ENCODE results near the gene HOXD13.

The HOXD13 gene

DNA sequence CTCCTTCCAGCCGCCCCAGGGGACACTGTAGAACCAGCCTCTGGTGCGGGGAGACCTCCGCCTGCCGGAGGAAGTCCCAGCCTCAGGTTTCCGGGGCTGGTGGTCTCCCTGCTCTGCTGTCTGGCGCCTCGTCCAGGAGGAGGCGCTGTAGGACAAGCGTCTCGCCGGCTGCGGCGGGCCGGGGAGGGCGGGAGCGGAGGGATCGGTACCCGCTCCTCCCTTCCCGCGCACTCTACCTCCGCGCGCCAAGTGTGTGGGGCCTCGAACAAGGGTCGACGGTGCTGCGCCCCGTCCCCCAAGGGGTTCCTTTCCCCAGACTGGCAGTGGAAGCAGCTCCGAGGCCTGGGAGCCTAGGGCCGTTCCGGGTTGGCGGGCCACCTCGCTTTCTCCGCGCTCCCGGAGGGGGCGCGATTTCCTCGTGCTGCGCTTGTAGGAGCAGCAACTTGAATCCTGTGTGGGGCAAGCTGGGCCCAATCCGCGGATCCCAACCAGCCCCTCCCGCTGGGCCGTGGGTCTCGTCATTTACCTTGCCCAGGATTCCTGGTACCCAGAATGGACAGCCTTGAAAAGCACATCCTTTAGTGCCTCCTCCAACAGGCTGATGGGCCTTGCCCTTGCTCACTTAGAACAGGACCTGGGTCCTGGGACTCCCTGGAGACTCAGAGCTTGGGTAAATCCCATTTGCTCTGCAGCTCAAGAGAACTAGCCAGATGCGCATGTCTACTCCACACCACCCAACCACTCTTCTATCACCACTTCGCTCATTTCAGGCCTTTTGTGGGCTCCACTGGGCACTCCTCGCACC lies 48.2 kb downstream of the HOXD13 start:
- DNase-seq = peak; percentile 86
- H3K4me1 ChIP-seq (ENCODE audit: control insufficient read depth, low read depth, low read length) = no peaks in the 10 kb centered on the region
- no peak overlapping the region for H3K27ac ChIP-seq (ENCODE audit: low read depth, low read length)
- no peak overlapping the region for H2AK5ac ChIP-seq (ENCODE audit: low read length)
- H4K5ac ChIP-seq (ENCODE audit: low read length) = no peak overlapping the region
- no peak overlapping the region for H4K8ac ChIP-seq (ENCODE audit: low read depth, low read length)
- peak overlapping the region; percentile 95 for H3K56ac ChIP-seq (ENCODE audit: low read length)
- no peaks in the 10 kb centered on the region for H3K79me2 ChIP-seq (ENCODE audit: control insufficient read depth, insufficient read depth, low read length)
- H3K79me1 ChIP-seq (ENCODE audit: low read length) = no peaks in the 10 kb centered on the region
- H3K4me3 ChIP-seq (ENCODE audit: low read length) = peak overlapping the region; percentile 41
- no peak overlapping the region for H3K18ac ChIP-seq (ENCODE audit: low read length)
- no peak overlapping the region for H2BK15ac ChIP-seq (replicated peaks; ENCODE audit: low read depth)
- peaks cover 77% of the 10 kb centered on the region for H3K27me3 ChIP-seq (ENCODE audit: insufficient read depth, low read length, poor library complexity)
- WGBS (ENCODE audit: extremely low coverage, insufficient coverage, low lambda C conversion rate) = no CpG with 5 or more reads among the region's 48 CpGs
- H3K9ac ChIP-seq (ENCODE audit: low read length) = peak overlapping the region; percentile 80
- no peaks in the 10 kb centered on the region for H3K36me3 ChIP-seq (ENCODE audit: control insufficient read depth, insufficient read depth, low read length)
- H2BK120ac ChIP-seq (ENCODE audit: low read depth, low read length) = no peak overlapping the region
- no peak overlapping the region for H3K4ac ChIP-seq (ENCODE audit: low read depth, low read length)
- H2BK5ac ChIP-seq (ENCODE audit: low read length) = no peak overlapping the region
- H3K23ac ChIP-seq (ENCODE audit: low read length) = no peak overlapping the region
- H3K4me2 ChIP-seq (ENCODE audit: low read length) = peak overlapping the region; percentile 85

DNA sequence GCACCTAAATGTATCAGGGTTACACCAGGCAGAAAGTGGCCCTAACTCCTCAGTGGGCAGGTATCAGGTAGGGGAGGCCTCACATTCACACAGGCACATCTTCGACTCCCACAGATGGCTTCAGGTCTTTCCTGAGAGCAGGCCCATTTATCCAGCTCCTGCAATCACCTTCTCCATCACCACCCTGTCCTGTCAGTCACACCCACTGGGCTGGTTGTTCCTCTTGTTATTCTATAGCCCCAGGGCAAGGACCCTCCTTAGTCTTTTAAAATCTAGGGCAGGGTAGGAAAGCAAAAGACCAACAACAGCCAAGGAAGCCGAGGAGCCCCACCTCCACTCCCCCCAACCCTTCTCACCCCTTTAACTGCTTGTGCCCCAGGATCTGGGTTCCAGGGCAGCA lies 49.8 kb downstream of the HOXD13 start:
- Histone ChIP-seq H2BK15ac (replicated peaks; ENCODE audit: low read depth) (no peak overlapping the region), H3K4me2 (ENCODE audit: low read length) (no peak overlapping the region), H3K4me3 (ENCODE audit: low read length) (no peak overlapping the region), H3K27me3 (ENCODE audit: insufficient read depth, low read length, poor library complexity) (peaks cover 78% of the 10 kb centered on the region), H2BK120ac (ENCODE audit: low read depth, low read length) (no peak overlapping the region), H3K36me3 (ENCODE audit: control insufficient read depth, insufficient read depth, low read length) (no peaks in the 10 kb centered on the region), H3K9ac (ENCODE audit: low read length) (no peak overlapping the region), H4K8ac (ENCODE audit: low read depth, low read length) (no peak overlapping the region), H2BK5ac (ENCODE audit: low read length) (no peak overlapping the region), H4K5ac (ENCODE audit: low read length) (no peak overlapping the region), H3K18ac (ENCODE audit: low read length) (no peak overlapping the region), H3K4ac (ENCODE audit: low read depth, low read length) (no peak overlapping the region), H2AK5ac (ENCODE audit: low read length) (no peak overlapping the region), H3K23ac (ENCODE audit: low read length) (no peak overlapping the region), H3K4me1 (ENCODE audit: control insufficient read depth, low read depth, low read length) (no peaks in the 10 kb centered on the region), H3K79me1 (ENCODE audit: low read length) (no peaks in the 10 kb centered on the region), H3K27ac (ENCODE audit: low read depth, low read length) (no peak overlapping the region), H3K56ac (ENCODE audit: low read length) (no peak overlapping the region), H3K79me2 (ENCODE audit: control insufficient read depth, insufficient read depth, low read length) (no peaks in the 10 kb centered on the region)
- WGBS (ENCODE audit: extremely low coverage, insufficient coverage, low lambda C conversion rate) = no CpG with 5 or more reads among the region's 2 CpGs
- DNase-seq = no peak
